NT2/D1 (cell line): ENCODE measurements around the gene MIB1.

Experiments
- DNase-seq: peaks from one replicate; pipeline ENCODE4 v3.0.0-alpha.2; 2011; ENCODE audit warnings: low read depth, low spot score
- H3K27me3 ChIP-seq: 2 replicates; pipeline ENCODE4 v1.6.0; 2011; ENCODE audit warnings: mild to moderate bottlenecking; ENCODE audit not compliant: insufficient read length, insufficient read depth
- H3K36me3 ChIP-seq: 2 replicates; pipeline ENCODE4 v1.6.1; 2011; ENCODE audit warnings: mild to moderate bottlenecking, low read length, mixed read lengths; ENCODE audit not compliant: insufficient read depth, insufficient read length
- H3K4me1 ChIP-seq: 2 replicates; pipeline ENCODE4 v1.5.1; 2011; ENCODE audit not compliant: insufficient read depth, insufficient read length
- H3K4me3 ChIP-seq: 2 replicates; pipeline ENCODE4 v1.5.1; 2011; ENCODE audit warnings: low read depth; ENCODE audit not compliant: insufficient read length
- H3K9ac ChIP-seq: 2 replicates; pipeline ENCODE4 v1.6.0; 2011; ENCODE audit warnings: low read depth; ENCODE audit not compliant: insufficient read length
- H3K9me3 ChIP-seq: 2 replicates; pipeline ENCODE4 v1.5.1; 2011; ENCODE audit warnings: mild to moderate bottlenecking, low read length; ENCODE audit not compliant: insufficient read depth
- SUZ12 ChIP-seq: IDR thresholded peaks from 2 replicates; pipeline ENCODE4 v1.6.1; 2011; ENCODE audit not compliant: insufficient read length, insufficient read depth; ENCODE audit errors: extremely low read depth
- YY1 ChIP-seq: IDR thresholded peaks from 2 replicates; pipeline ENCODE4 v1.6.1; 2011; ENCODE audit not compliant: insufficient read length, insufficient read depth
- ZNF274 ChIP-seq: IDR thresholded peaks from 2 replicates; pipeline ENCODE4 v1.6.1; 2011; ENCODE audit warnings: mild to moderate bottlenecking, low read depth, low read length

Gene MIB1

GRCh38 chr18:21841570-21841969 is 101.0 kb downstream of the MIB1 start:
- no peaks in the 10 kb centered on the region for H3K9me3 ChIP-seq
- H3K9ac ChIP-seq, result no peak overlapping the region
- no peak for DNase-seq
- H3K36me3 ChIP-seq, result peaks cover 27% of the 10 kb centered on the region
- H3K27me3 ChIP-seq, result no peaks in the 10 kb centered on the region
- TF ChIP-seq SUZ12 (no peak), YY1 (no peak), ZNF274 (no peak)
- H3K4me3 ChIP-seq, result no peak overlapping the region
- H3K4me1 ChIP-seq, result no peaks in the 10 kb centered on the region

GRCh38 chr18:21843341-21843740 is 102.7 kb downstream of the MIB1 start:
- H3K27me3 ChIP-seq, result no peaks in the 10 kb centered on the region
- no peak overlapping the region for H3K4me3 ChIP-seq
- TF ChIP-seq SUZ12 (no peak), YY1 (no peak), ZNF274 (no peak)
- no peak overlapping the region for H3K9ac ChIP-seq
- no peaks in the 10 kb centered on the region for H3K9me3 ChIP-seq
- no peaks in the 10 kb centered on the region for H3K4me1 ChIP-seq
- peaks cover 38% of the 10 kb centered on the region for H3K36me3 ChIP-seq
- DNase-seq, result no peak

GRCh38 chr18:21851327-21851961 is 110.9 kb downstream of the MIB1 start:
- no peaks in the 10 kb centered on the region for H3K4me1 ChIP-seq

GRCh38 chr18:21853016-21853415 is 112.4 kb downstream of the MIB1 start:
- no peak for TF ChIP-seq ZNF274
- TF ChIP-seq YY1, result no peak
- no peak for TF ChIP-seq SUZ12
- H3K36me3 ChIP-seq, result peaks cover 13% of the 10 kb centered on the region
- no peak overlapping the region for H3K4me3 ChIP-seq
- no peak for DNase-seq
- H3K9me3 ChIP-seq, result no peaks in the 10 kb centered on the region
- no peaks in the 10 kb centered on the region for H3K4me1 ChIP-seq
- no peaks in the 10 kb centered on the region for H3K27me3 ChIP-seq
- H3K9ac ChIP-seq, result no peak overlapping the region

More at GRCh38 chr18:21851327-21851961, 110.9 kb downstream of the MIB1 start:
- H3K9ac ChIP-seq, result no peak overlapping the region
- peaks cover 18% of the 10 kb centered on the region for H3K36me3 ChIP-seq
- no peaks in the 10 kb centered on the region for H3K9me3 ChIP-seq
- H3K27me3 ChIP-seq, result no peaks in the 10 kb centered on the region
- TF ChIP-seq YY1 (no peak), SUZ12 (no peak), ZNF274 (no peak)
- no peak overlapping the region for H3K4me3 ChIP-seq
- no peak for DNase-seq

- Histone ChIP-seq H3K36me3 (peaks cover 16% of the 10 kb centered on the region), H3K27me3 (no peaks in the 10 kb centered on the region), H3K4me3 (no peak overlapping the region), H3K4me1 (no peaks in the 10 kb centered on the region), H3K9ac (no peak overlapping the region), H3K9me3 (no peaks in the 10 kb centered on the region)
- no peak for DNase-seq
- no peak for TF ChIP-seq SUZ12
- TF ChIP-seq ZNF274, result no peak
- TF ChIP-seq YY1, result no peak
Observed at GRCh38 chr18:21853775-21854552, 113.4 kb downstream of the MIB1 start.

- H3K4me1 ChIP-seq, result no peaks in the 10 kb centered on the region
- H3K27me3 ChIP-seq, result no peaks in the 10 kb centered on the region
- peaks cover 21% of the 10 kb centered on the region for H3K36me3 ChIP-seq
- no peak overlapping the region for H3K4me3 ChIP-seq
- no peak overlapping the region for H3K9ac ChIP-seq
- no peak for DNase-seq
- no peaks in the 10 kb centered on the region for H3K9me3 ChIP-seq
- TF ChIP-seq SUZ12, result no peak
- TF ChIP-seq YY1, result no peak
- no peak for TF ChIP-seq ZNF274
Observed at GRCh38 chr18:21855432-21855831, 114.8 kb downstream of the MIB1 start.

GRCh38 chr18:21857871-21858270 is 117.3 kb downstream of the MIB1 start:
- Histone ChIP-seq H3K4me3 (no peak overlapping the region), H3K4me1 (no peaks in the 10 kb centered on the region), H3K9ac (no peak overlapping the region), H3K36me3 (peaks cover 34% of the 10 kb centered on the region), H3K9me3 (no peaks in the 10 kb centered on the region), H3K27me3 (no peaks in the 10 kb centered on the region)
- TF ChIP-seq YY1 (no peak), SUZ12 (no peak), ZNF274 (no peak)
- DNase-seq, result no peak
